Psoas muscle (tissue), 8 donors: ENCODE measurements around the gene RHEX. TPM values are rescaled to one million over a fixed set of nuclear protein-coding genes. Genes with fewer than 3 reads are reported as not detected.

Source experiments
- ATAC-seq, 4 donors: fragments of 200-7000 bp; cut with Tn5 transposase; one replicate each; pipeline ENCODE4 v1.9.1; 2020; ENCODE audit warnings: moderate library complexity in 3 of 4, mild to moderate bottlenecking in 2 of 4
- DNase-seq, 2 donors: peaks; one replicate each; pipeline ENCODE4 v3.0.0-alpha.2; 2020
- H3K27ac ChIP-seq: fragments of 200-600 bp; one replicate; pipeline ENCODE4 v1.8.0; 2022
- H3K27me3 ChIP-seq, 3 donors: fragments of 200-600 bp in 1 of 3; one replicate each; pipeline versions ENCODE4 v1.6.1 to v1.8.0; 2013 to 2022; ENCODE audit warnings: low read length in 2 of 3, mild to moderate bottlenecking in 2 of 3, moderate library complexity in 1 of 3; ENCODE audit not compliant: insufficient read depth in 3 of 3
- H3K36me3 ChIP-seq, 2 donors: fragments of 200-600 bp in 1 of 2; one replicate each; pipeline versions ENCODE4 v1.6.1 to v1.8.0; 2013 to 2022; ENCODE audit warnings: low read depth in 1 of 2, mild to moderate bottlenecking in 1 of 2, moderate library complexity in 1 of 2; ENCODE audit not compliant: insufficient read depth in 1 of 2
- H3K4me1 ChIP-seq: fragments of 200-600 bp; one replicate; pipeline ENCODE4 v1.8.0; 2022
- H3K4me3 ChIP-seq: fragments of 200-600 bp; one replicate; pipeline ENCODE4 v1.8.0; 2022; ENCODE audit warnings: mild to moderate bottlenecking
- H3K9me3 ChIP-seq: fragments of 200-600 bp; one replicate; pipeline ENCODE4 v1.8.0; 2022
- CTCF ChIP-seq: fragments of 200-600 bp; IDR thresholded peaks from one replicate; pipeline ENCODE4 v1.8.0; 2022; ENCODE audit warnings: antibody characterized with exemption
- WGBS, 3 donors: extraction: QIAGEN DNeasy Blood & Tissue Kit; methylation state at CpG; one replicate each; pipeline versions ENCODE4 v1.1.6 to v1.1.7; 2013; 5-methylcytosine and 5-hydroxymethylcytosine counted together
- intact Hi-C, 2 donors: fragments of 100-400 bp; cut with DNase I; formaldehyde crosslinking; loops; one replicate each; pipeline versions ENCODE4 v1.11.0 to v1.14.2; 2022
- polyA plus RNA-seq, 3 donors: library from polyadenylated mRNA; stranded (reverse); fragments of 200-250 nt; gene quantifications; one replicate each; pipeline ENCODE4 v1.2.3, GENCODE V29; 2013
- total RNA-seq, 4 donors: library from RNA; stranded (reverse); fragmentation: NEBNext Ultra II Directional in 2 of 4; extraction: Animal tissue kit (Norgen Biotek cat#: 25700) in 2 of 4; gene quantifications; one replicate each; pipeline versions ENCODE4 v1.2.1 to v1.2.4, GENCODE V29; 2021 to 2023
- donor health status: healthy with polysubstance abuse.
- donor health status: DM: no; HTN: no; CAD: no; lungs with moderate emphysema.
- donor health status: Bipolar disorder and iron deficiency.
- donor health status: healthy.
- donor health status: DM: yes; HTN: yes; CAD: no.
- donor health status: DM: no; HTN: no; CAD: no.
- donor health status: DM: no; HTN: no; CAD: no.
- donor health status: DM: yes; HTN: yes; CAD: no.

Gene RHEX
- total and polyA plus RNA-seq, 7 donors = 0.13 to 0.95 (median 0.40) TPM; not detected in 1

DNA sequence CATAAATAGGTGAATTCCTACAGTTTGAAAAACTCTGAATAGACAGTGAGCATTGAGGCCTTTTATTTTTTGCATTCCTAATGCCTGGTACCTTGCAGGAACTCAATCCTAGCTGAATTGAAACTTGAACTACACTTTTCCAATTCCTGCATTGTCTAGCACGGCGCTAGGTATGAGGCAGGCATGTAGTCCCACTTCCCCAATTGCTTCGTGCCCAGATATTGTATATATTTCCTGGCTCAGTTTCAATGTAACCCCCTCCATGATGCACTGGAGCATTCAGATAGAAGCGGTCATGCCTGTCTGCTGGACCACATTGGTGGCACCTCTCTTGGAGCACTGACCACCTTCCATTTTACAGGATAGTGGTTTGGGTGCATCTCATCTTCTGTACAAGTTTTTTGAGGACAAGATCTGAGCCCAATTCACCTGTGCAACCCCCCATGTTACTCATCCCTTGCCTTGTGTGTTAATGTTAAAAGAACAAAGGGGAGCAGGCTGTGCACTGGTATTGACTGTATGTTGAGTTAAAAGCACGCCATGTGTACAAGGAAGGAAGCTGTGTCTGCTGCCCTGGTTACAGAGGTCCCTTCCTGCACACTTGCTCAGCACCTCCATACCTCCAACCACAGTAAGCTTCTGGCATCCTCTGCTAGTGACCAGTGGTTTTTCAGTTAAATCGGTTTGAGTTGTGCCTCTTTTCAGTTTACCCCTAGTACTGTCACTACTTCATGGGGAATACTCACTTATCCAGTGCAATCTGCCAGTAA, 39.8 kb upstream of the RHEX start:
- 88 to 90% (median 89%) methylated on average over 6 of the region's 6 CpGs for WGBS, 3 donors
- H3K36me3 ChIP-seq = no peaks in the 10 kb centered on the region
- DNase-seq (no peak), ATAC-seq (no peak)
- H3K4me1 ChIP-seq = no peaks in the 10 kb centered on the region
- TF ChIP-seq CTCF = no peak
- no peak overlapping the region for H3K4me3 ChIP-seq
- H3K27ac ChIP-seq = no peak overlapping the region
- no peaks in the 10 kb centered on the region for H3K27me3 ChIP-seq
- H3K9me3 ChIP-seq = no peaks in the 10 kb centered on the region
- intact Hi-C loops = no loop called here

DNA sequence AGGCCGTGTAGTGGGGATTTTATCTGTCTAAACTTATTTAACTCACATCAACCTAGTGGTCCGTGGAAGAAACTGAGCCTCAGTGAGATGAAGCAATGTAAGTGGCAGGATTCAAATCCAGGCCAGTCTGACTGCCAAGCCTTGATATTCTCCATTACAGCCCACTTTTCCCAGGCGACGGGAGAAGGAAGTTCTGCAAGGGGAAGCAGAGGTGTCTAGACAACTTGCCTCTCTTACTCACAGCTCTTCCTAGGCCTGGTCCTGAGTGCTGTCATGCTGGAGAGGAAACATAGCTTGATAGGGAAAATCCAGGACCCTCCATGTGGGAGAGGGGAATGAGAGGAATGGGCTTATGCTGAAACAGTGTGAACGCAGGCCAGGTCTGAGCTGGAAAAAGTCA, 38.4 kb upstream of the RHEX start:
- intact Hi-C loops = no loop called here
- Histone ChIP-seq H3K27ac (no peak overlapping the region), H3K4me1 (no peaks in the 10 kb centered on the region), H3K4me3 (no peak overlapping the region), H3K36me3 (no peaks in the 10 kb centered on the region), H3K27me3 (no peaks in the 10 kb centered on the region), H3K9me3 (no peaks in the 10 kb centered on the region)
- TF ChIP-seq CTCF = no peak
- ATAC-seq (no peak), DNase-seq (no peak)
- WGBS, 3 donors = 74 to 90% (median 84%) methylated on average over 5 of the region's 5 CpGs

DNA sequence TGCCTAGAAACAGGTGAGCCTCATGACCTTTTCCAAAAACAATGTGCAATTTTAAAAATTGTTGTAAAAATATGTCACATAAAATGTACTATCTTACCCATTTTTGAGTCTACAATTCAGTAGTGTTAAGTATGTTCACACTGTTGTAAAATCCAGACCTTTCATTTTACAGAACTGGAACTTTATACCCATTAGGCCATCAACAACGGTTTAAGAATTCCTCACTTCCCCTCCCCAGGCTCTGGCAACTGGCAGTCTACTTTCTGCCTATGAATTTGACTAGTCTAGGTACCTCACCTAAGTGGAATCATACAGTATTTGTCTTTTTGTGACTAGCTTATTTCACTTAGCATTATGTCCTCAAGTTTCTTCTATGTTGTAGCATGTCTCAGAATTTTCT, 37.9 kb upstream of the RHEX start:
- ATAC-seq = no peak
- Histone ChIP-seq H3K4me1 (no peaks in the 10 kb centered on the region), H3K27ac (no peak overlapping the region), H3K9me3 (no peaks in the 10 kb centered on the region), H3K4me3 (no peak overlapping the region), H3K36me3 (no peaks in the 10 kb centered on the region), H3K27me3 (no peaks in the 10 kb centered on the region)
- TF ChIP-seq CTCF = no peak
- DNase-seq = no peak
- intact Hi-C loops = no loop called here
- 59 to 77% (median 68%) methylated on average over 1 of the region's 1 CpG for WGBS, 3 donors

DNA sequence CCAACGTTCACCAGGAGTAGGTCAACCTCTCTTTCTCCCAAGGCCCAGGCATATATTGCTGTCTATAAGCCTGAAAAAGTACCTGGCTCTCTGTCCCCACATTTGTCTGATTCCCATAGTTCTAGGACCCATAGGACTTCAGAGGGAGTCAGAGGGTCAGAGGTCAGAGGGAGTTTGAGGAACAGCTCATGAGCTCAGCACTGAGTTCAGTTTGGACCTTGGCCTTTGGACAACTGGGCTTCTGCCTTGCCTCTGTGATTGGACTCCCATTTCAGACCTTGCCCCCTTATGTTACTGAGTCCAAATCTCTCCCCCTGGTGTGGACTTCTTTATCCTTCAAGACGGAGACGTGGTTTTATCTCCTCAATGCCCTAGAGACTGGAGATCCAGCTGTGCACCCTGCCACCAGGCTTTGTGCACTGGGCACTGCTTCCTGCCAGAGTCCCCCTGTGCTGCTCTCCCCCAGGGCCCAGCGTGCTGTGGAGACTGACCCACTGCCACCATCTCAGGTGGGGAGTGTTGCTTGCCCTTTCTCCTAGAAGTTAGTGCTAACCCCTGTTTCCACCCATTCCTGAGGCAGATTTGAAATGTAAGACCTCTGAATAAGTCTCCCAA, 32.5 kb upstream of the RHEX start:
- no peak overlapping the region for H3K27ac ChIP-seq
- intact Hi-C loops = loop anchor here in 1 of 2 donors (5.0 kb wide), 1 partner anchor 52 kb away; no protein-coding TSS in a partner anchor
- 84 to 88% (median 85%) methylated on average over 4 of the region's 4 CpGs for WGBS, 3 donors
- DNase-seq = no peak
- H3K27me3 ChIP-seq = no peaks in the 10 kb centered on the region
- no peak for ATAC-seq
- TF ChIP-seq CTCF = no peak
- no peaks in the 10 kb centered on the region for H3K4me1 ChIP-seq
- H3K9me3 ChIP-seq = no peaks in the 10 kb centered on the region
- no peak overlapping the region for H3K4me3 ChIP-seq
- no peaks in the 10 kb centered on the region for H3K36me3 ChIP-seq
